ENCODE measurements around the gene ADAMTS9. TPM values are rescaled to one million over a fixed set of nuclear protein-coding genes. Genes with fewer than 3 reads are reported as not detected.

ADAMTS9 gene
- total and polyA plus RNA-seq, 7 donors: 6.7 to 65.8 (median 16.1) TPM

DNA sequence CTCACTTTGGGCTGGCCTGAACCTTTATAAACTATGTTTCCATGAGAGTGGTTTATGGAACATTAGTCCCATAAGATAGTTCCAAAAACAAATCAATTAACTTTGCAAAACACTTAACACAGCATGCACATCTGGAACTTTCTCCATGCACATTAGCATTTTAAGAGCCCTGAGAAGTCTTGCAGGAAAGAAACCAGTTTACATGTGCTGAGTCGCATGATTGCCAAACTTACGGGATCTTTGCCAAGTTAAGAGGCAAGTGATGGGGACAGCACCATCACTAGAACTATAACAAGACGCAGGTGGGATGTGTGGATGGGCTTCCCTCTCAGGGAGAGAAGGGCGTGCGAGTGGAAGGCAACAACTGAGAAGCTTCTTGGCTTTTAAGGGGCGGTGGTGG is 20.7 kb downstream of the ADAMTS9 start:
- Histone ChIP-seq H3K27ac (peak overlapping the region; percentile 50), H3K9me3 (peaks cover 8% of the 10 kb centered on the region), H3K4me1 (peaks cover 50% of the 10 kb centered on the region), H3K27me3 (ENCODE audit: insufficient read depth in 3 of 3, low read length in 2 of 3) (no peaks in the 10 kb centered on the region), H3K36me3 (ENCODE audit: insufficient read depth in 1 of 2, low read depth in 1 of 2) (no peaks in the 10 kb centered on the region), H3K4me3 (no peak overlapping the region)
- 60 to 76% (median 65%) methylated on average over 6 of the region's 6 CpGs for WGBS, 3 donors
- TF ChIP-seq, protein P1, sequence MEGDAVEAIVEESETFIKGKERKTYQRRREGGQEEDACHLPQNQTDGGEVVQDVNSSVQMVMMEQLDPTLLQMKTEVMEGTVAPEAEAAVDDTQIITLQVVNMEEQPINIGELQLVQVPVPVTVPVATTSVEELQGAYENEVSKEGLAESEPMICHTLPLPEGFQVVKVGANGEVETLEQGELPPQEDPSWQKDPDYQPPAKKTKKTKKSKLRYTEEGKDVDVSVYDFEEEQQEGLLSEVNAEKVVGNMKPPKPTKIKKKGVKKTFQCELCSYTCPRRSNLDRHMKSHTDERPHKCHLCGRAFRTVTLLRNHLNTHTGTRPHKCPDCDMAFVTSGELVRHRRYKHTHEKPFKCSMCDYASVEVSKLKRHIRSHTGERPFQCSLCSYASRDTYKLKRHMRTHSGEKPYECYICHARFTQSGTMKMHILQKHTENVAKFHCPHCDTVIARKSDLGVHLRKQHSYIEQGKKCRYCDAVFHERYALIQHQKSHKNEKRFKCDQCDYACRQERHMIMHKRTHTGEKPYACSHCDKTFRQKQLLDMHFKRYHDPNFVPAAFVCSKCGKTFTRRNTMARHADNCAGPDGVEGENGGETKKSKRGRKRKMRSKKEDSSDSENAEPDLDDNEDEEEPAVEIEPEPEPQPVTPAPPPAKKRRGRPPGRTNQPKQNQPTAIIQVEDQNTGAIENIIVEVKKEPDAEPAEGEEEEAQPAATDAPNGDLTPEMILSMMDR (IDR thresholded peaks at IDR 0.05): no peak
- ATAC-seq: peak in 2 of 4 donors; percentile 37 to 43
- intact Hi-C loops (cut with DNase I): no loop called here
- no peak for DNase-seq

DNA sequence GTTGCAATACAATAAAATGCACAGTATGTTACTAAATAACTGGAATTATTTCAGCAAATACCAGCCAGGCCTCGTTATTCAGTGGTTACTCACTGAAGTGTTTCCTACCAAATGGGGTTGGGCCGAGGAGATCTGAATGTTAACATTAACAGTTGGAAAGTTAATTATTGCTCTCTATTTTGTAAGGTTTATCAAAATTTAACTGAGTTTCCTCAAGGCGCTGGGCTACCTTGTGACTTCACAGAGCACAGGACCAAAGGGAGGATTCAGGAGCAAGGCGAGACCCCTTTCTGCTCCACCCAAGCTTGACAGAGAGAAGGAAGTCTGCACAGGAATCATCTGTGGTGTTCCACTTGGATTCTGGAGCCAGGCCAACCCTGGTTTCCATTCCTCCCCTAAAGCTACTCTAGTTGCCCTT is 21.6 kb downstream of the ADAMTS9 start:
- no peak overlapping the region for H3K4me3 ChIP-seq
- no peaks in the 10 kb centered on the region for H3K36me3 ChIP-seq (ENCODE audit: insufficient read depth in 1 of 2, low read depth in 1 of 2)
- intact Hi-C loops (cut with DNase I): no loop called here
- TF ChIP-seq, protein P1 (IDR thresholded peaks at IDR 0.05): no peak
- no peak overlapping the region for H3K27ac ChIP-seq
- H3K9me3 ChIP-seq: peaks cover 8% of the 10 kb centered on the region
- DNase-seq (no peak), ATAC-seq (no peak)
- 53 to 60% (median 53%) methylated on average over 4 of the region's 4 CpGs for WGBS, 3 donors
- peaks cover 50% of the 10 kb centered on the region for H3K4me1 ChIP-seq
- H3K27me3 ChIP-seq (ENCODE audit: insufficient read depth in 3 of 3, low read length in 2 of 3): no peaks in the 10 kb centered on the region

DNA sequence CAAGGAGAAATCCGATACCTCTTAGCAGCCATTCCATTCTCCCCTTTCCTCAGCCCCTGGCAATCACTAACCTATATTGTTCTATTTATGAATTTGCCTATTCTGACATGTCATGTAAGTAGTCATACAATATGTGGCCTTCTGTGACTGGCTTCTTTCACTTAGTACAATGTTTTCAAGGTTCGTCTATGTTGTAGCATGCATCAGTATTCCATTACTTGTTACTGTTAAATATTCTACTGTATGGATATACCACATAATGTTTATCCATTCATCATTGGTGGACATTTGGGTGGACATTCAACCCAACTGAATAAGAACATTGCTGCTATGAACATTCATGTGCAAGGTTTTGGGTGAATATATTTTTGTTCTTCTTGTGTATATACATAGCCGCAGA is 23.4 kb downstream of the ADAMTS9 start:
- Histone ChIP-seq H3K9me3 (peaks cover 8% of the 10 kb centered on the region), H3K4me1 (peaks cover 49% of the 10 kb centered on the region), H3K27ac (peak overlapping the region; percentile 60), H3K4me3 (peak overlapping the region; percentile 28), H3K36me3 (ENCODE audit: insufficient read depth in 1 of 2, low read depth in 1 of 2) (no peaks in the 10 kb centered on the region), H3K27me3 (ENCODE audit: insufficient read depth in 3 of 3, low read length in 2 of 3) (no peaks in the 10 kb centered on the region)
- peak in 3 of 4 donors; percentile 17 to 29 (median 23) for ATAC-seq
- TF ChIP-seq, protein P1 (IDR thresholded peaks at IDR 0.05): no peak
- DNase-seq: no peak
- intact Hi-C loops (cut with DNase I): no loop called here
- WGBS, 3 donors: 73 to 88% (median 78%) methylated on average over 3 of the region's 3 CpGs

DNA sequence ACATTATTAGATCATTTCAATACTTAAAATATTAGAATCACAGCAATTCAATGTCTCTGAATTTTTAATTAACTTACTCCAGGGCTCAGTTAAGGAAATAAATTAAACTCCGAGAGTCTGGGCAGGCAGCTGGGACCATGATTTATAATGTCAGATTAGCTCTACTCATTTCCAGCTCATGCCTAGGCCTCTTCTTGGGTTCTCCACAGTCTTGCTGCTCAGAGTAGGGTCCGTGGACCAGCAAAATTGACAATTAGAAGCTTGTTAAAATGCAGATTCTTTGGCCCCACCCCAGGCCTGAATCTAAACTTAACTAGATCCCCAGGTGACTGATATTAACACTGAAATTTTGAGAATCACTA is 28.2 kb downstream of the ADAMTS9 start:
- Histone ChIP-seq H3K27ac (no peak overlapping the region), H3K36me3 (ENCODE audit: insufficient read depth in 1 of 2, low read depth in 1 of 2) (peaks cover 0 to 43% of the 10 kb centered on the region in 2 donors), H3K9me3 (peaks cover 8% of the 10 kb centered on the region), H3K27me3 (ENCODE audit: insufficient read depth in 3 of 3, low read length in 2 of 3) (no peaks in the 10 kb centered on the region), H3K4me3 (no peak overlapping the region), H3K4me1 (peaks cover 18% of the 10 kb centered on the region)
- DNase-seq (no peak), ATAC-seq (no peak)
- 51 to 69% (median 51%) methylated on average over 2 of the region's 2 CpGs for WGBS, 3 donors
- intact Hi-C loops (cut with DNase I): no loop called here
- TF ChIP-seq, protein P1 (IDR thresholded peaks at IDR 0.05): no peak

DNA sequence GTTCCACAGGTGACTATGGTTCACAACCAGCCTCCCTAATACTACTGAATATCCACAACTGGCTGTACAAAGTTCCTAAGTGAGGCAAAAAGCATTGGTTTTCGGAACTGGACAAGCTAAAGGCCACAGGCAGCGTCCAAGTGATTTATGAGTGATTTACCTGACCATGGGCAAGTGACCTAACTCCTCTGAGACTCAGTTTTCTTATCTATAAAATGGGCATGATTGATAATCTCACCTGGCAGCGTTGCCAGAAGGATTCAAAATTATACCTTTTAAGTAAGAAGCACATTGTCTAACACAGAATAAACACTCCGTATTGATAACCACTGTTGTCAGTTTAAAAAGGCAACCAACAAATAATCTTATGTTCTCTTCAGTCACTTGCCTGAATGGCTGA is 29.8 kb downstream of the ADAMTS9 start:
- DNase-seq (no peak), ATAC-seq (no peak)
- Histone ChIP-seq H3K27me3 (ENCODE audit: insufficient read depth in 3 of 3, low read length in 2 of 3) (no peaks in the 10 kb centered on the region), H3K9me3 (peaks cover 8% of the 10 kb centered on the region), H3K27ac (no peak overlapping the region), H3K4me1 (peaks cover 5% of the 10 kb centered on the region), H3K36me3 (ENCODE audit: insufficient read depth in 1 of 2, low read depth in 1 of 2) (peaks cover 5 to 59% of the 10 kb centered on the region in 2 donors), H3K4me3 (no peak overlapping the region)
- TF ChIP-seq, protein P1 (IDR thresholded peaks at IDR 0.05): no peak
- intact Hi-C loops (cut with DNase I): no loop called here
- WGBS, 3 donors: 86 to 95% (median 93%) methylated on average over 4 of the region's 4 CpGs
